ENCODE data around the gene TNNT2.

TNNT2 gene

DNA sequence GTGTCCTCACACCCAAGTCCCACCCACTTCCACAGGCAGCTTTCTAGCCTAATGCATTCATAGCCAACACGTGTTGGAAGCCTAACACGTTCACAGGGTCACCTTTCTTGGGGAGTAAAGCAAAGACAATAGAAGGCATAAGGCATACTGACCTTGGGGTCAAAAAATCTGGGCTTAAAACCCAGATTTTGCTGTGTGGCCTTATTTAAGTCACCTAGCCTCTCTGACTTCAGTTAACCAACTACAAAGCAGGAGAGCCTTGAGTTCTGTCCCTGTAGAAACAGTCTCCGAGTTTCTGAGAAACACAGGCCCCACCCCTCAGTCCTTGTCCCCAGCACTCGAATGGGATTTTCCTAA, 1.4 kb downstream of the TNNT2 start:
- peak; percentile 93 for DNase-seq

GRCh38 chr1:201375169-201375568, 2.3 kb downstream of the TNNT2 start:
- peak; percentile 63 for DNase-seq

- DNase-seq, result peak; percentile 93
Measured at GRCh38 chr1:201374364-201374763, 3.1 kb downstream of the TNNT2 start.

GRCh38 chr1:201371792-201372191, 5.7 kb downstream of the TNNT2 start:
- DNase-seq, result no peak

- DNase-seq, result no peak
Measured at GRCh38 chr1:201371276-201371675, 6.2 kb downstream of the TNNT2 start.

DNA sequence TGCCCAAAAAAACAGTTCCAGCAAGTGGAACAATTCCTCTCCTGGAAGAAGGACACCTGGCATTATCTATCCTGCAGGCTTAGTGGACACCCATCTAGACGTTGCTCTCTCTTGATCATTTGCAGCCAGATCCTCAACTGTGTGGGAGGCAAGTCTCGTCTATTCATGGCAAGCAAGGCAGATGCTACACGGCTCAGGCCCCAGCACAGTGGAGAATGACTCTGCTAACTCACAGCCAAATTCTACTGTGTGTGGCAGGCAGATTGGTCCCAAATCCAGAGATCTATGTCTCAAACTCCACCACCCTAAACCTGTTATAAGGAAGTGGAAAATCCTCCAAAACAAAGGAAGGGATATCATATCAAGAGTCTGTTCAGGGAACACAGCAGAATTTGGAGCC, 7.0 kb downstream of the TNNT2 start:
- DNase-seq, result no peak

- no peak for DNase-seq
Measured at GRCh38 chr1:201369209-201369608, 8.3 kb downstream of the TNNT2 start.

DNA sequence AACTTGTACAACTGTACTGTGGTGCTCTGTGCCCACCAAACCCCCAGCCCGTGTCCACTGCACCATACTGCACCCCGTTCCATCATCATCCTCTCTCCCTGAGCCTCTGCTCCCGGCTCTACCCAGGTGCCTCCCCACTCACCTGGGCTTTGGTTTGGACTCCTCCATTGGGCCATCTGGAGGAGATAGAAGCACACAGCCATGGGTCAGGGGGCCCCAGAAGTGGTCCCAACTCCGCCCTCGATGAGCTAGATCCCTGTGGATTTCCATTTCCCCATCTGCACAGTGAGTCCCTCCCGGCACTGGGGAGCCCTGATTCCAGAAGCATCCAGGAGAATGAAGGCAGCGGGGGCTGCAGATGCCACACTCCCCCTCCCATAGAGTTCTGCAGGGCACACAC, 10.8 kb downstream of the TNNT2 start:
- no peak for DNase-seq

DNA sequence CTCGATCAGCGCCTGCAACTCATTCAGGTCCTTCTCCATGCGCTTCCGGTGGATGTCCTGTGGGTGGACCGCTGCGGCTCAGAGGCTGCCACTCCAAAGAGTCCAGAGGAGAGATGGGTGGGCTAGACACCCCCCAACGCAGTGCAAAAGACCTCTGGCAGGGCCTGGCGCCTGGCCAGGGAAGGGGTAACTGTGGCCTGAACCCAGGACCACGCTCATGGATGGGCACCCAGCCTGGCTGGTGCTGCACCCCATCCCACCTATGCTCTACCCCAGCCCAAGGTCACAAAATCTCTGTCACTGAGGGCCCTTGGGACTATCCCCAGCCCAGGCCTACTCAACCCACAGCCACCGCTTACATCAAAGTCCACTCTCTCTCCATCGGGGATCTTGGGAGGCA, 12.2 kb downstream of the TNNT2 start:
- no peak for DNase-seq

GRCh38 chr1:201364808-201365105, 12.7 kb downstream of the TNNT2 start:
- DNase-seq, result no peak

- DNase-seq, result no peak
Measured at GRCh38 chr1:201363467-201363866, 14.0 kb downstream of the TNNT2 start.

- no peak for DNase-seq
Measured at GRCh38 chr1:201362906-201363305, 14.6 kb downstream of the TNNT2 start.

DNA sequence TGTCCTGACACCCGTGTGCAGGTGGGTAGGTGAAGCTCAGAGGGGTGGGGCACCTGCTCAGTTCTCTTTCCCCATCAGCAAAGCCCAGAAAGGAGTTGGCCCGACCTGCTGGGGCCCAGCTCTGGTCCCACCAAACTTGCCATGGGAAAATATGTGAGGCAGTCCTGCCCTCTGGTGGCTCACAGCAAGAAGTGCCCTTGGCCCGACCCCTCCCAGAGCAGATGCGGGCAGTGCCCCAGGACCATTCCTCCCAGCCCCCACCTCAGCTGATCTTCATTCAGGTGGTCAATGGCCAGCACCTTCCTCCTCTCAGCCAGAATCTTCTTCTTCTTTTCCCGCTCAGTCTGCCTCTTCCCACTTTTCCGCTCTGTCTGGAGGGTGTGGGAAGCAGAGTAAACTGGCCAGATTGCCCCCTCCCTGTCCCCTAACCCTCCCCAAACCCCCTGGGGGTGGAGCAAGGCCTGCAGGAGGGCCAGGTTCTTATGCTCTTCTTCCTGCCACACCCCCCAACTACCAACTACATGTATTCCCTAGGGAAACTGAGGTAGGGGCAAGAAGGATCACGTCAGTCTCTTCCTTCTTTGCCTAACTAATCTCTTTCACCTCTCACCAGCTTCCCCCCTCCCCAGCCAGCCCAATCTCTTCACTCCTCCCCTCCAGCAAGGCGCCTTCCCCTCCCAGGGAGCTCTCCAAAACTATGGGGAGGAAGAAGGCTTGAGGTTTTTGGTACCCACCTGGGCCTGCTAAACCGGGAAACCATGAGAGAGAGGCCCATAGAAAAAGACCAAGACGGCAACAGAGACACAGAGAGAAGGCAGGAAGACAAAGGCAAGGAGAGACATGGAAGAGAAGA, 15.6 kb downstream of the TNNT2 start:
- DNase-seq, result peak; percentile 80

DNA sequence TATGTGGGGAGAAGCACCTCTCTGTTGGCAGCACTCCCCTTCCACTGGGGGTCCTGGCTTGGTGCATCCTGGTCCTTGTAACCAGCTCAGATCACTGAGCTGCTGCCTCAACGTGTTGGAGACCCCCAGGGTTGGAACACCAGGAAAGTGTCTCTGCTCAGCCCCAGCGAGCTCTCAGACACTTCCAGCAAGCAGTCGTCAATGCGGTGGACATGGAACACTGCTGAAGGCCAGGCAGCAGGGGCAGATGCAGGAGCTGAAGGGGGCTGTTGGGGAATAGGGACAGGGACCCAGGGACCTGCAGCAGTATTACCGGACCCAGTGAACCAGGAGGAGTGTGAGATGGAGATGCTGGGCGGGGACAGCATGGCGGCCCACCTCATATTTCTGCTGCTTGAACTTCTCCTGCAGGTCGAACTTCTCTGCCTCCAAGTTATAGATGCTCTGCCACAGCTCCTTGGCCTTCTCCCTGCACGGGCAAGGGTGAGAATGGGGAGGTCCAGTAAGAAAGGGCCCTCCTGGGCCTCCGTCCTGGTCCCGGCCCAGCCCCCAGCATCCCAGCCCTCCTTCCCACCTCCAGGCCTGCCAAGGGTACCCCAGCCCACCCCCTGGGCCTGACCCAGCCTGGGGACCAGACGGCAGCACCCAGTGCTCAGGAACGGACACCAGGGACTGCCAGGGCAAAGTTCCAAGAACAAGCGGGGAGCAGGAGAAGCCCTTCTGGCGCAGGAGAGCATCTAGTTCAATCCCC, 16.4 kb downstream of the TNNT2 start:
- DNase-seq, result no peak

DNA sequence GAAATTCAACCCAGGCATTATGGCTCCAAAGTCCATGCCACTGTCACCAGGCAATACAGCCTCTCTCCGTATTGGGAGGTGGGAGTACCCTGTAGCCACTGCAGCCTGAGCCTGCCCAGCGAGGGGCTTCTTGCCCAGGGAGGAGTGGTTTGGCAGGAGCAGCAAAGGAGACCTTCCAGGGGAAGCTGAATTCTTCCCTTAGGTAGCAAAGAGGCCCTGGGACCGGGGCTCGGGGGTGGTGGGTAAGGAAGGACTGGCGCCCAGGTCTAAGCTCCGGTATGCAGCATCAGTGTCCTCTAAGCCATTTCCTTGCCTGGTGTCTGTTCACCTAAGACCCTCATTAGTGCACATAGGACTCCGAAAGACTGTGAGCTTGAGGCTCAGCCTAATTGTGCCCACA, 17.0 kb downstream of the TNNT2 start:
- no peak for DNase-seq

- no peak for DNase-seq
Measured at GRCh38 chr1:201359873-201360210, 17.6 kb downstream of the TNNT2 start.

- DNase-seq, result peak; percentile 24
Measured at GRCh38 chr1:201359031-201359872, 18.2 kb downstream of the TNNT2 start.

GRCh38 chr1:201358596-201358995, 18.9 kb downstream of the TNNT2 start:
- DNase-seq, result no peak

DNA sequence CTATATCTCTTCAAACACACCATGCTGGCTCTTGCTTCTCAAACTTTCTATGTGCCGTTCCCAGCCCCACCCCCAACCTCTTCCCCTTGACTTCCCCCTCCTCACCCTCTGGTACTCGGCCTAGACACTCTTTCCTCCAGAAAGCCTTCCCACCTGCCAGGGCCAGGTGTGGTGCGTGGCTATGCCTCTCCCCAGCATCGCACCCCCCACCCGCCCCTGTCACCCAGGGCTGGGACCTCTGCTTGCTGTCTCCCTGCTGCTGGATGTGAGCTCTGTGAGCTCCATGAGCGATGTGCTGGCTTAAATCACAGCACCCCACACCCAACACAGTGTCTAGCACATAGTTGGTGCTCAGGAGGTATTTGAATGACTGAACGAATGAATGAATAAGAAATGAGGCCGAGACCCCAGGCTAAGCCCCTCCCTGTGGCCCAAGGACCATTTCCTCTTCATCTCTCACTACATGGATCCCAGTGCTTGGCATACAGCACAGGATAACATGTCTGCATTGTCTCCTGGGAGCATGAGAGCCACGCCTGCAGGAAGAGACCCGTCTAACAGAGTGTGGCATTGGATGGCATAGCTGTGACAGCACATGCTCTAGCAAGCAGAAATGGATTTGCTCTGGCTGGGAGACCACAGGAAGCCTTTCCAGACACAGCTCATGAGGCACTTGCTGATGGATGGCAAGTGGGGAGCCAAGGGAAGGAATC, 19.7 kb downstream of the TNNT2 start:
- no peak for DNase-seq

DNA sequence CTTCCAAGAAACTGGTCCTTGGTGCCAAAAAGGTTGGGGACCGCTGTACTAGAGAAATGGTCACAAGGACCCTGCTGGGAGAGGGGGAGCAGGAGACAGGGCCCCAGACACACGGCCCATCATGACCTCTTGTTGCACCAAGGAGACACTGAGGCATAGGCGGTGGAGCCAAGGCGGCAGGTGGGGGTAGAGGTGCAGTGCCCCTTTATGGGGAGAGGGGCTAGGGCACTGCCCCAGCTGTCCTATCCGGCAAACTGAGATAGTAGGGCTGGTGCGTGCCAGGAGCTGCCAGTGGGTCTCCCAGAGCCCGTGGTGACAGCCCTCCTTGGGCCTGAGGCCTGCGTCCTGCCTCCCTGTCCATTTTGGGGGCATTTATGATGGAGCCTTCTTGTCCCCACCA, 20.3 kb downstream of the TNNT2 start:
- DNase-seq, result no peak

GRCh38 chr1:201356701-201357100, 20.8 kb downstream of the TNNT2 start:
- no peak for DNase-seq

DNA sequence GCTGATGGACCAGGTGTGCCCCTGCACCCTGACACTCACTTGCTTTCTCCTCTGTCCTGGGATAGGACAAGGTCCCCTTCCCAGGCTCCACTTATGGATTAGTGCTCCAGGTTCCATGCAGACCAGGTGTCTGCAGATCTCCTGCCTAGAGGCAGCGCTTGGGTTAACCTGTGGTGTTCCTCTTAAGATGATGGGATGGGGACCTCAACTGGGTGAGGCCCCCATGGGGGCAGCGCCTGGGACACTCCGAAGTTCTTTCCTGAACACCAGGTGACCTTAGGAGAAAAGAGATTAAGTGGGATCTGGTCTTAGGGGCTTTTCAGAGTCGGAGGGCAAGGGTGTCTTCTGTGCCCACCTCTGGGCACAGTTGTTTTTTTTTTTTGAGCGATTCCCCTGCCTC, 21.2 kb downstream of the TNNT2 start:
- DNase-seq, result no peak

- no peak for DNase-seq
Measured at GRCh38 chr1:201355471-201355870, 22.0 kb downstream of the TNNT2 start.

Data from NCI-H82 (cell line).